Duodenal mucosa (tissue), 2 donors: ENCODE data around the gene SMPD4.
"Not testable (repeated sequence)": the region's sequence is repeated elsewhere in the genome, so short reads cannot be mapped to it uniquely, and the experiment has no call there.

Experiments
- H3K27ac ChIP-seq: one replicate; pipeline ENCODE4 v1.7.0; 2013; ENCODE audit warnings: low read depth, low read length
- H3K27me3 ChIP-seq, 2 donors: one replicate each; pipeline ENCODE4 v1.7.0; 2013; ENCODE audit warnings: low read length in 2 of 2, control low read depth in 1 of 2; ENCODE audit not compliant: insufficient read depth in 2 of 2, control insufficient read depth in 1 of 2
- H3K36me3 ChIP-seq, 2 donors: one replicate each; pipeline ENCODE4 v1.7.0; 2013; ENCODE audit warnings: low read length in 2 of 2, control low read depth in 1 of 2; ENCODE audit not compliant: insufficient read depth in 2 of 2, control insufficient read depth in 1 of 2
- H3K4me1 ChIP-seq, 2 donors: one replicate each; pipeline ENCODE4 v1.7.0; 2013; ENCODE audit warnings: low read length in 2 of 2, control low read depth in 1 of 2; ENCODE audit not compliant: insufficient read depth in 2 of 2, control insufficient read depth in 1 of 2
- H3K4me3 ChIP-seq, 2 donors: one replicate each; pipeline ENCODE4 v1.7.0; 2013; ENCODE audit warnings: low read length in 2 of 2, low read depth in 1 of 2
- H3K9ac ChIP-seq, 2 donors: one replicate each; pipeline ENCODE4 v1.7.0; 2013; ENCODE audit warnings: low read length in 2 of 2, low read depth in 1 of 2
- H3K9me3 ChIP-seq, 2 donors: one replicate each; pipeline ENCODE4 v1.7.0; 2013; ENCODE audit warnings: low read length in 2 of 2, control low read depth in 1 of 2; ENCODE audit not compliant: control insufficient read depth in 1 of 2

SMPD4 gene

GRCh38 chr2:130102597-130103363 is 78.6 kb downstream of the SMPD4 start:
- not testable (repeated sequence) for H3K27me3 ChIP-seq, H3K4me1 ChIP-seq, H3K4me3 ChIP-seq, H3K27ac ChIP-seq, H3K9ac ChIP-seq, H3K36me3 ChIP-seq, H3K9me3 ChIP-seq
